ENCODE results near the gene CD8B2.

DNA sequence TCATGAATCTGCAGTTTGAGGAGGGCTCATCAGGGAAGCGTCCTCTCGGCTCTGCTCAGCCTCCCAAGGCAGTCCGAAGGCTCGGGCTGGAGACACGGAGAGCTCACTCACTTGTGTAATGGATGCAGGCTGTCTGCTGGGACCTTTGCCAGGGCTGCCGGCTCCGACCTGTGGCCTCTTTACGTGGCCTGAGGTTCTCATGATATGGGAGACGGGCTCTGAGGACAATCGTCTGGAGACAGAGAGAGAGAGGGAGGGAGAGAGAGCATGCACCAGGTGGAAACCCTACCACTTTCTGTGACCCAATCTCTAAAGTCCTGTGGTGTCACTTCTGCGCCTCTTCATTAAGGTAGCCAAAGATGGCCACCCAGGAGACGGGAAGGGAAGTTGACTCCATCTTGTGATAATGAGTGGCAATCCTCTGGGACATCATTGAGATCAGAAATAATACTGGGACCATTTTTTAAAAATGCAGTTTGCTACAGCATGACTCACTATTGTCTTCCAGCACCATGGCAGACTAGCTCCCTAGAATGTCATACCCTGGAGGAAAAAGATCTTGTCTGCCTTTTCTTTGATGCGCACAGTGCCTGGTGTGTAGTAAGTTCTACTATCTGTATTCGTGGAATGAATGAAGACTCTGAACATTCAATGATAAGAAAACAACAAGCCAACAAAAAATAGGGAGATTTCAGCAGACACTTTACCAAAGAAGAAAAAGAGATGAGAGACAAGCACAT lies 60.2 kb downstream of the CD8B2 start:
- TF ChIP-seq POLR2A (IDR thresholded peaks at IDR 0.05): no peak
- TF ChIP-seq, protein P1, sequence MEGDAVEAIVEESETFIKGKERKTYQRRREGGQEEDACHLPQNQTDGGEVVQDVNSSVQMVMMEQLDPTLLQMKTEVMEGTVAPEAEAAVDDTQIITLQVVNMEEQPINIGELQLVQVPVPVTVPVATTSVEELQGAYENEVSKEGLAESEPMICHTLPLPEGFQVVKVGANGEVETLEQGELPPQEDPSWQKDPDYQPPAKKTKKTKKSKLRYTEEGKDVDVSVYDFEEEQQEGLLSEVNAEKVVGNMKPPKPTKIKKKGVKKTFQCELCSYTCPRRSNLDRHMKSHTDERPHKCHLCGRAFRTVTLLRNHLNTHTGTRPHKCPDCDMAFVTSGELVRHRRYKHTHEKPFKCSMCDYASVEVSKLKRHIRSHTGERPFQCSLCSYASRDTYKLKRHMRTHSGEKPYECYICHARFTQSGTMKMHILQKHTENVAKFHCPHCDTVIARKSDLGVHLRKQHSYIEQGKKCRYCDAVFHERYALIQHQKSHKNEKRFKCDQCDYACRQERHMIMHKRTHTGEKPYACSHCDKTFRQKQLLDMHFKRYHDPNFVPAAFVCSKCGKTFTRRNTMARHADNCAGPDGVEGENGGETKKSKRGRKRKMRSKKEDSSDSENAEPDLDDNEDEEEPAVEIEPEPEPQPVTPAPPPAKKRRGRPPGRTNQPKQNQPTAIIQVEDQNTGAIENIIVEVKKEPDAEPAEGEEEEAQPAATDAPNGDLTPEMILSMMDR (IDR thresholded peaks at IDR 0.05): no peak
